Amniotic stem cell (primary cell): ENCODE measurements around the gene TRABD2A.
A peak's percentile ranks its signal among the peaks of the same experiment; 100 is the strongest.

Experiments used
- DNase-seq: peaks from one replicate; lab custom pipeline; 2025; lab: John Stamatoyannopoulos, UW

Gene TRABD2A

DNA sequence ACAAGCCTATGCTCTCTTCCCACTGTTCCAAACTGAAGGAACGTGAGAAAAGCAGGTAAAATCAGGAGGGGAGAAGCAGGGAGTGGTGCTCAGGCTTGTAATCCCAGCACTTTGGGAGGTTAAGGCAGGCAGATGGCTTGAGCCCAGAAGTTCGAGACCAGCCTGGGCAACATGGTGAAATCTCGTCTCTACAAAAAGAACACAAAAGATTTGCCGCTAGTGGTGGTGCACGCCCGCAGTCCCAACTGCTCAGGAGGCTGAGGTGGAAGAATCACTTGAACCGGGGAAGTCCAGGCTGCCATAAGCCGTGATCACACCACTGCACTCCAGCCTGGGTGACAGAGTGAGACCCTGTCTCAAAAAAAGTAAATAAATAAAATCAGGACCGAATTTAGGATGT lies 23.3 kb upstream of the TRABD2A start:
- no peak for DNase-seq

DNA sequence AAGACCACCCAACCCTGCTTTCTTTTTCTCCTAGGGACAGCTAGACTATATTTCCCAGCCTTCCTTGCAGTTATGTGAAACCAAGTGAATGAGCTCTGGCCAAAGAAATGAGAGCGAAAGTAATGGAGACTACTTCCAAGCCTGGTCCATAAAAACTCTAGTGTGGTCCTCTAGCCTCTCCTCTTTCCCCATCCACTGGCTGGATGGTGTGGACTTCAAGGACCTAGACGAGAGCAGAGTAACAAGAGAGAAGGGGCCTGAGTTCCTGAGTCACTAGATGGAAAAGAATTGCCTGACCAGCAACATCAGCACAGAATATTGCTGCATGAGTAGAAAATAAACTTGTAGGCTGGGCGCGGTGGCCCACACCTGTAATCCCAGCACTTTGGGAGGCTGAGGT lies 21.6 kb upstream of the TRABD2A start:
- no peak for DNase-seq

DNA sequence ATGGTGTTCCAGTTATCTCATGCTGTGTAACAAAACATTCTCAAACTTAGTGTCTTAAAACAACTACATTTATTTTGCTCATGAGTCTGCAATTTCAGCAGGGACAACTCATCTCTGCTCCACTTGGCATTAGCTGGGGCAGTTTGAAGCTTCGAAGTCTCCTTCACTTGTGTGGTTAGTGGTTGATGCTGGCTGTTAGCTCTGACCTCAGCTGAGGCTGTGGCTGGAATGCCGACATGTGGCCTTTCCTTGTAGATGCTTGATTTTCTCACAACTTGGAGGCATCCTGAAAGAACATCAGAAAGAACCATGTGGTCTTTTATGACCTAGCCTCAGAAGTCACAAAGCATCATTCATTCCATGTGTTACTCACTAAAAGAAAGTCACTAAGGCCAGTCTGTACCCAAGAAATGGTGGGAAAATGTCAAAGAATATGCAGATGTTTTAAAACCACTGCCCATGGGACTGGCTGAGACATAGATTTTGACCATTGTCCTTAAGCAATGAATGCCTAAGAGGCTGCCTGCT lies 20.8 kb upstream of the TRABD2A start:
- no peak for DNase-seq

- DNase-seq = no peak
These were observed 20.1 kb upstream of the TRABD2A start for GRCh38 chr2:84900971-84901370.

- no peak for DNase-seq
These were observed 18.7 kb upstream of the TRABD2A start for GRCh38 chr2:84899304-84900204.

- DNase-seq = no peak
These were observed 16.9 kb upstream of the TRABD2A start for GRCh38 chr2:84897773-84898172.

DNA sequence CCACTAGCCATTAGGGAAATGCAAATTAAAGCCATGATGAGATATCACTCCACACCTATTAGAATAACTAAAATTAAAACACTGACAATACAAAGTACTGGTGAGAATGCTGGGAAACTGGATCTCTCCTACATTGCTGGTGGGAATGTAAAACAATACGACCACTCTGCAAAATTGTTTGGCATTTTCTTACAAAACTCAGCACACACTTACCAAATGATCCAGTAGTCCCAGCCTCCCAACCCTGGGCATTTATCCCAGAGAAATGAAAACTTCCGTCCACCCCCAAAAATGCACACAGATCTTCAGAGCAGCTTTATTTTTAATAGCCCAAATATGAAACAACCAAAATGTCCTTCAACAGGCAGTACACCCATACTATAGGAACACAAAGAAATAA lies 15.7 kb upstream of the TRABD2A start:
- no peak for DNase-seq

GRCh38 chr2:84894758-84895520 lies 14.1 kb upstream of the TRABD2A start:
- DNase-seq = no peak

DNA sequence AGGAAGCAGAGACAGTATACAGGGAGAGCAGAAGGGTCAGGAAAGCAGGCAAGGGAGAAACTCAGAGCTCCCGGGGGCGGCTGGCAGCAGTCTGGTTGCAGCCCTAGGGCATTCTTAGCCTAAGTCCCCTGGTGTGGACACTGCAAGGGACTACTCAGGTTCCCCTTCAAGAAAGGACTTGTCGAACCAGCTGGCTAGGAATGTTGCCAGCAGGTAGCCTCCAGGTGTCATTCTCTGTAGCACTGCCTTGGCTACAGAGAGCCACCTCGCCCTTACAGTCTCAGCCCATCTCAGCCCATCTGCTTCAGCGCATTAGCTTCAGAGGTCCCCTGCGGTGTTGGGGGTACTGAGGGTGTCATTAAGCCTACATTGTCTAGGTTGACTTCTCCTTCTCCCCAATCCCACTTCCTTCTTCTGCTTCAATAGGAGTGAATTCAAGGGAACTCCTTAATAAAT lies 13.3 kb upstream of the TRABD2A start:
- no peak for DNase-seq

DNA sequence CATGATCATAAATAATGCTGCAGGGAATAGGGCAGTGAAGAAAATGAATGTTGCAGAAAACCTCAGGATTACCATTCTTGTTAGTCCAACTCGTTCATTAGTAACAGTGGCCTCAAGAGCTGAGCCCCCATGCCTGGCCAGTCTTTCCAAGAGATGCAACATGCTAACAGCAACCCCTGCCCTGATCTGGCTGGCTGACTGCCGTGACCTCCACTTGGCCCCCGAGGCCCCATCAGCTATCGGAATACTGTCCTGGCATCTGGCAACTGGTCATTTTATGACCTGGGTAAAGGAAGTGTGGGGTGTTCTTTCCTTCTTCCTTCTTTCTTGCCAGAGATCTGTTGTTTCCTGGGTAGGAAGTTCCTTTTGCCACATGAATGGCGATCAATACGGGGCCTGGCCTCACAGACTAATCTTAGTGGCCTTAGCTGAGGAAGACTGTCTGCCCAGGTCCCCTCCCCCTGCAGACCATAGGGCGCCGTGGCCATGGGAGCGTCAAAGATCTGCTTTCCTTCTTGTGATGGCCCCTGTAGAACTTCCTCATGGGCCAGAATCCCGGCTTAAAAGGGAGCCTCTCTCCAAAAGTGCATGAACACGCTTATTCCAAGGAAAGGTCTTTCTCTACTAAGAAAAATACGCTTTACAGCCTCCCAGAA lies 10.6 kb upstream of the TRABD2A start:
- no peak for DNase-seq

GRCh38 chr2:84889332-84889731 lies 8.4 kb upstream of the TRABD2A start:
- DNase-seq = no peak

GRCh38 chr2:84888401-84889276 lies 7.8 kb upstream of the TRABD2A start:
- no peak for DNase-seq

GRCh38 chr2:84886791-84887190 lies 5.9 kb upstream of the TRABD2A start:
- DNase-seq = no peak

- no peak for DNase-seq
These were observed 4.2 kb upstream of the TRABD2A start for GRCh38 chr2:84885111-84885510.

- DNase-seq = no peak
These were observed 3.6 kb upstream of the TRABD2A start for GRCh38 chr2:84884449-84884848.

DNA sequence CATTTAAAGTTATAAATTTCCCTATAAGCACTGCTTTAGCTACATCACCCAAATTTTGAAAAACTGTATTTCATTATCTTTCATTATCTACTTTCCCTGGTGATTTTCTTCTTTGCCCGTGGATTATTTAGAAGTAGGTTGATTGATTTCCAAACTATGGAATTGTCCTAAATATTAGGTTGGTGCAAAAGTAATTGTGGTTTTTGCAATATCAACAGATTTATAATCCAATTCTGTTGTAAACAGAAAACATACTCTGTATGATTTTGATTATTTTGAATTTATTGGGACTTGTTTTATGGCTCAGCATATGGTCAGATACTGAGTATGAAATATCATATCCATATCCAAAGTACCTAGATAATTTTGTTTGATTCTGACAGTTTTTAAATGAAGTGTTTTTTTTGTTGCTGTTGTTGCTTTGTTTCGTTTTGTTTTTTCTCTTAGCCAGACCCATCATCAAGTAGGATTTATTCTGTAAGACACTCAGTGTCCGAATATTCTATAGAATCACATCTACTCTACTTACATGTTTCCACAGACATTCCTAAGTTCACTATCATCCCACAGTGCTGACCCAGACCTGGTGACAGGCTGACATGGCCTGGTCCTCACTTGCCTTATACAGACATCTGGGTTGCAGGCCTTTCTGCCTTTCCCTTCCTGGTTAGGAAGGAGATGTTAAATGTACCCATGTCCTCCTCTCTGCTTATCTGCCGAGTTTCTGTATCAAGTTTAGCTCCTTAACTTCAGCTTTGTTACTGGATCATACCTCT lies 2.1 kb upstream of the TRABD2A start:
- DNase-seq = no peak

GRCh38 chr2:84882414-84882738 lies 1.5 kb upstream of the TRABD2A start:
- no peak for DNase-seq

GRCh38 chr2:84881581-84882413 lies 913 bp upstream of the TRABD2A start:
- DNase-seq = peak; percentile 74

DNA sequence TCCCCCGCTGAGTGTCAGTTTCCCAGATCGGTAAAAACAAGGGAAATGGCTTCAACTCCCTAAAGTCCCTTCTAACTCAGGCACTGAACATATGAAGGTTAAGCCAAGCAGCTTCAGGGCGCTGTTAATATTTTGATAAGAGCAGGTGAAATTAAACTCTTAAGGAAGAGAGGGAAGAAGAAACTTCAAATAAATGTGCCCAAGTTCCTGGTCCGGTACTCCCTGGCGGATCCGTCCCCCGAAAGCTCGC lies 564 bp downstream of the TRABD2A start:
- no peak for DNase-seq
